ENCODE measurements around the gene OTOA.

- TF ChIP-seq POLR2A (IDR thresholded peaks at IDR 0.05) (no peak), POLR2AphosphoS5 (IDR thresholded peaks at IDR 0.05) (no peak), EP300 (IDR thresholded peaks at IDR 0.05) (no peak)
- TF ChIP-seq, protein P1, sequence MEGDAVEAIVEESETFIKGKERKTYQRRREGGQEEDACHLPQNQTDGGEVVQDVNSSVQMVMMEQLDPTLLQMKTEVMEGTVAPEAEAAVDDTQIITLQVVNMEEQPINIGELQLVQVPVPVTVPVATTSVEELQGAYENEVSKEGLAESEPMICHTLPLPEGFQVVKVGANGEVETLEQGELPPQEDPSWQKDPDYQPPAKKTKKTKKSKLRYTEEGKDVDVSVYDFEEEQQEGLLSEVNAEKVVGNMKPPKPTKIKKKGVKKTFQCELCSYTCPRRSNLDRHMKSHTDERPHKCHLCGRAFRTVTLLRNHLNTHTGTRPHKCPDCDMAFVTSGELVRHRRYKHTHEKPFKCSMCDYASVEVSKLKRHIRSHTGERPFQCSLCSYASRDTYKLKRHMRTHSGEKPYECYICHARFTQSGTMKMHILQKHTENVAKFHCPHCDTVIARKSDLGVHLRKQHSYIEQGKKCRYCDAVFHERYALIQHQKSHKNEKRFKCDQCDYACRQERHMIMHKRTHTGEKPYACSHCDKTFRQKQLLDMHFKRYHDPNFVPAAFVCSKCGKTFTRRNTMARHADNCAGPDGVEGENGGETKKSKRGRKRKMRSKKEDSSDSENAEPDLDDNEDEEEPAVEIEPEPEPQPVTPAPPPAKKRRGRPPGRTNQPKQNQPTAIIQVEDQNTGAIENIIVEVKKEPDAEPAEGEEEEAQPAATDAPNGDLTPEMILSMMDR (IDR thresholded peaks at IDR 0.05), result no peak
Measured at GRCh38 chr16:21639493-21639892, 24.3 kb upstream of the OTOA start.
